ENCODE measurements around the gene WDR48.

GRCh38 chr3:39082666-39083313 is 31.0 kb downstream of the WDR48 start:
- TF ChIP-seq, protein P1, sequence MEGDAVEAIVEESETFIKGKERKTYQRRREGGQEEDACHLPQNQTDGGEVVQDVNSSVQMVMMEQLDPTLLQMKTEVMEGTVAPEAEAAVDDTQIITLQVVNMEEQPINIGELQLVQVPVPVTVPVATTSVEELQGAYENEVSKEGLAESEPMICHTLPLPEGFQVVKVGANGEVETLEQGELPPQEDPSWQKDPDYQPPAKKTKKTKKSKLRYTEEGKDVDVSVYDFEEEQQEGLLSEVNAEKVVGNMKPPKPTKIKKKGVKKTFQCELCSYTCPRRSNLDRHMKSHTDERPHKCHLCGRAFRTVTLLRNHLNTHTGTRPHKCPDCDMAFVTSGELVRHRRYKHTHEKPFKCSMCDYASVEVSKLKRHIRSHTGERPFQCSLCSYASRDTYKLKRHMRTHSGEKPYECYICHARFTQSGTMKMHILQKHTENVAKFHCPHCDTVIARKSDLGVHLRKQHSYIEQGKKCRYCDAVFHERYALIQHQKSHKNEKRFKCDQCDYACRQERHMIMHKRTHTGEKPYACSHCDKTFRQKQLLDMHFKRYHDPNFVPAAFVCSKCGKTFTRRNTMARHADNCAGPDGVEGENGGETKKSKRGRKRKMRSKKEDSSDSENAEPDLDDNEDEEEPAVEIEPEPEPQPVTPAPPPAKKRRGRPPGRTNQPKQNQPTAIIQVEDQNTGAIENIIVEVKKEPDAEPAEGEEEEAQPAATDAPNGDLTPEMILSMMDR (conservative IDR thresholded peaks at IDR 0.05; ENCODE audit: low read depth in 2 of 2) = no peak
- TF ChIP-seq ETS1 (IDR thresholded peaks at IDR 0.05) (no peak), REST (IDR thresholded peaks at IDR 0.05; ENCODE audit: unreplicated experiment) (no peak), POLR2AphosphoS5 (IDR thresholded peaks at IDR 0.05; ENCODE audit: low read depth) (no peak), EZH2 (IDR thresholded peaks at IDR 0.05; ENCODE audit: low read depth, unreplicated experiment) (no peak), EZH2phosphoT487 (IDR thresholded peaks at IDR 0.05; ENCODE audit: unreplicated experiment) (no peak), CREB1 (CRISPR knock-in tag; IDR thresholded peaks at IDR 0.05; ENCODE audit: low read depth) (no peak), JUNB (IDR thresholded peaks at IDR 0.05; ENCODE audit: unreplicated experiment) (no peak), STAT1 (IDR thresholded peaks at IDR 0.05; ENCODE audit: unreplicated experiment) (no peak), ZNF114 (CRISPR knock-in tag; IDR thresholded peaks at IDR 0.05) (no peak), NANOG (IDR thresholded peaks at IDR 0.05; ENCODE audit: borderline replicate concordance) (no peak)

Measured in GM23338 (cell line).